A549 treated with AZD9567 at 1 μM for 4 hours (cell line): ENCODE results near the gene ZDHHC11. TPM values are rescaled to one million over a fixed set of nuclear protein-coding genes. Genes with fewer than 3 reads are reported as not detected.

ENCODE experiments used
- total RNA-seq: library from RNA; stranded (reverse); fragments of 200-300 nt; extraction: Qiagen RNA extraction; gene quantifications from 5 replicates; pipeline ENCODE4 v1.2.3, GENCODE V29; 2022; ENCODE audit not compliant: insufficient read depth

The ZDHHC11 gene, protein sequence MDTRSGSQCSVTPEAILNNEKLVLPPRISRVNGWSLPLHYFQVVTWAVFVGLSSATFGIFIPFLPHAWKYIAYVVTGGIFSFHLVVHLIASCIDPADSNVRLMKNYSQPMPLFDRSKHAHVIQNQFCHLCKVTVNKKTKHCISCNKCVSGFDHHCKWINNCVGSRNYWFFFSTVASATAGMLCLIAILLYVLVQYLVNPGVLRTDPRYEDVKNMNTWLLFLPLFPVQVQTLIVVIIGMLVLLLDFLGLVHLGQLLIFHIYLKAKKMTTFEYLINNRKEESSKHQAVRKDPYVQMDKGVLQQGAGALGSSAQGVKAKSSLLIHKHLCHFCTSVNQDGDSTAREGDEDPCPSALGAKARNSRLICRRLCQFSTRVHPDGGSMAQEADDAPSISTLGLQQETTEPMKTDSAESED
- total RNA-seq, result 6.1 to 19.8 TPM (median 18.5 TPM) in 5 replicates

DNA sequence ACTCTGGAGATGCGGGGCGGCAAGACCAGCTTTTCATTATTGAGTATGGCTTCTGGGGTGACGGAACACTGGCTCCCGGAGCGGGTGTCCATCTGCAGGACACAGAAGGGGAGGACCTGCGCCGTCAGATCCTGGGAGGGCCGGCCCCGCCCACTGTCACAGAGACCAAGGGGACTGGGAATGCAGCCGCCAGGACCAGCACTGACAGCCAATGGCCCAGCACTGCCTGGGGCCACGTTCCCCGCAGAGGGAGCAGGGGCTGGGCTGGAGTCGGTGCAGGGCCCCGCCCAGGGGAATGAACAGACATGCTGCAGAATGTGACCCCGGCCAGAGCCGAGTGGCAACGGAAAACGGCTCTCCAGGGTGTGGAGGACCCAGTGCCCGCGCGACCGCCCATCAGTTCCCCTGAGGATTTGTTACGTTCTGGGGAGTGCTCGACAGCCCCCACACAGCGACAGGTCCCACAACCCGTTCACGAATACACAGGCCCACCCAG is at the start of gene ZDHHC11:
TSS of gene ZDHHC11 (minus strand) at position 476 of the 496 bp plus-strand sequence. CDS start at position 92, 384 bp downstream.

DNA sequence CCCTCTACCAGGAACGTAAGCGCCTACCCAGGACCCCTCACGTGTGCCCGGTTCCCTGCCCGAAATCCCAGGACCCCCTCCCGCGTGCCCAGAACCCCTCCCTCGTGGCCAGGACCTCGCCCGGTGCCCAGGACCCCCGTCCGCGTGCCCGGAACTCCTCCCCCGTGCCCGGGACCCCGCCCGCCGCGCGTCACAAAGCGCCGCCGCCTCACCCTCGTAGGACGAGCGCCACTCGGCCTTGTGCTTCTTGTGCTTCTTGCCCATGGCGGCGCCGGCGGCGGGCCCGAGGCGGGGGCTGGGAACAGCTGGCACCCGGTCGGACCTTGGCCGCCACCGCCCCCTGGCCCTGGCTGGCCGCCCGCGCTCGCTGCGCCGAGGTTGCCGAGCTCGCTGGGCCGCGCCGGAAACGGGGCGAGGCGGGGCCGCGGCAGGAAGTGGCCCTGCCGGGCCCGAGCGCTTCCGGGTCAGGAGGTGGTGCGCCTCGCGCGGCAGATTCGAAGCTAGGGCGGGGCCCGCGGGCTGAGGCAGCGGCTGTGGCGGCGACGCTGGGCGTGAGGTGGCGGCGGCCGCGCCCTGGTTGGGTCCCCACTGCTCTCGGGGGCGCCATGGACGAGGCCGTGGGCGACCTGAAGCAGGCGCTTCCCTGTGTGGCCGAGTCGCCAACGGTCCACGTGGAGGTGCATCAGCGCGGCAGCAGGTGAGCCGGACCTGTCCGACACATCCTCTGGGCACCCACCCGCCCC is 41.8 kb upstream of the ZDHHC11 start, which contains the start of the genes BRD9 and TRIP13:
TSS of gene BRD9 (minus strand) at position 408 of the 743 bp plus-strand sequence. CDS start at position 264, 144 bp downstream.
TSS of gene TRIP13 (plus strand) at position 491 of the 743 bp plus-strand sequence. CDS start at position 606, 115 bp downstream.

DNA sequence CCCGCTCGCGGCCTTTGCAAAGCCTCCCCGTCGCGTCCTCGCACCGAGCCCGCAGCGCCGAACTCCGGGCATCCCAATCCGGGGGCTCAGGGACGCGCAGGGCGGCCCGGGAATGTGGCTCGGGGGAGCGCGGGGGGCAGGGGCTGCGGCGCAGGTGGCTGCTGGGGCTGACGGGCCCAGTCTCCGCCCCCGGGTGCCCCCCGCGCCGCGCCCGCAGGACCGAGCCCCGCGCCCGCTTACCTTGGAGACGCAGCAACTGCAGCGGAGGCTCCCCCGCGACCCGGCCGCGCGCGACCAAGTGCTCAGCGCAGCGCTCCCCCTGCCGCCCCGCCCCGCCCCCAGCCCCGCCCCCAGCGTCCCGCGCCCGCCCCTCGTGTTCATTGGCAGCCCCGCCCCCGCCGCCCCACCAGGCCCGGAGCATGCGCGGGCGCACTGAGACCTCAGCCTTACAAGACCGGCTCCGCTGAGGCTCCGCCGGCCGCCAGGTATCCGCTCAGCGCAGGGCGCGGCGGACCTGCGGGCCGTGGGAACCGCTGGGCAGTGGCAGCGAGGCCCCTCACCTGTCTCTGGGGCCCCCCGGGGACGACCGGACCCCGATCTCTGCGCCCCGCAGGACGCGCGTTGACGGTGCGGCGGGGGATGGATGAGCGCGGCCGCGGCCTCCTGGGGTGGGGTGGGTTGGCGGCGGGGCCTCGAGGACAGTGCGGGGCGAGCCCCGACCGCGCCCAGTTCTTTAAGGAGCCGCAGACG is 66.2 kb downstream of the ZDHHC11 start, which contains the start of gene ZDHHC11B:
TSS of gene ZDHHC11B (minus strand) at position 302 of the 750 bp plus-strand sequence. CDS start 17,810 bp downstream, outside the sequence.

Other genes with a start within 250 kb of the ZDHHC11 start
- gene CEP72, start 238.6 kb downstream of the ZDHHC11 start, total RNA-seq, result 10.3 to 12.6 TPM (median 12.0 TPM) in 5 replicates
- 6.5 to 7.8 TPM (median 7.0 TPM) in 5 replicates for gene TPPP, start 157.6 kb downstream of the ZDHHC11 start, total RNA-seq
- gene ZDHHC11B, start 66.3 kb downstream of the ZDHHC11 start, total RNA-seq, result 1.4 to 1.9 TPM (median 1.6 TPM) in 5 replicates
- gene BRD9, start 41.8 kb upstream of the ZDHHC11 start, total RNA-seq, result 38.9 to 45.1 TPM (median 41.7 TPM) in 5 replicates
- gene TRIP13, start 41.9 kb upstream of the ZDHHC11 start, total RNA-seq, result 62.4 to 70.0 TPM (median 69.3 TPM) in 5 replicates
- 20.8 to 25.0 TPM (median 22.9 TPM) in 5 replicates for gene NKD2, start 157.8 kb upstream of the ZDHHC11 start, total RNA-seq